ENCODE measurements around the gene SPACA5B.
"Not testable (repeated sequence)": the region's sequence is repeated elsewhere in the genome, so short reads cannot be mapped to it uniquely, and the experiment has no call there.

Gene SPACA5B

GRCh38 chrX:48130326-48130725 lies at the start of gene SPACA5B:
Gene SPACA5B, plus strand, starts transcription at chrX:48130626. Its CDS starts 62 bp downstream, at chrX:48130688.
- DNase-seq, result not testable (repeated sequence)

GRCh38 chrX:48083212-48083611 lies 47.2 kb upstream of the SPACA5B start:
- DNase-seq, result no peak

GRCh38 chrX:48083706-48084105 lies 46.7 kb upstream of the SPACA5B start:
- no peak for DNase-seq

GRCh38 chrX:48086082-48086481 lies 44.3 kb upstream of the SPACA5B start:
- DNase-seq, result no peak

- DNase-seq, result no peak
These were observed 40.3 kb upstream of the SPACA5B start for GRCh38 chrX:48090123-48090522.

GRCh38 chrX:48092558-48092957 lies 37.9 kb upstream of the SPACA5B start:
- not testable (repeated sequence) for DNase-seq

GRCh38 chrX:48101443-48101842 lies 29.0 kb upstream of the SPACA5B start:
- DNase-seq, result no peak

GRCh38 chrX:48102874-48103374 lies 27.5 kb upstream of the SPACA5B start:
- DNase-seq, result no peak

- DNase-seq, result no peak
These were observed 22.7 kb upstream of the SPACA5B start for GRCh38 chrX:48107717-48108116.

- not testable (repeated sequence) for DNase-seq
These were observed 5.1 kb upstream of the SPACA5B start for GRCh38 chrX:48125286-48125685.

- not testable (repeated sequence) for DNase-seq
These were observed 1.9 kb downstream of the SPACA5B start for GRCh38 chrX:48132308-48132844.

GRCh38 chrX:48139076-48139475 lies 8.7 kb downstream of the SPACA5B start:
- DNase-seq, result not testable (repeated sequence)

- DNase-seq, result not testable (repeated sequence)
These were observed 11.5 kb downstream of the SPACA5B start for GRCh38 chrX:48141810-48142508.

GRCh38 chrX:48142697-48143096 lies 12.3 kb downstream of the SPACA5B start:
- DNase-seq, result not testable (repeated sequence)

- DNase-seq, result no peak
These were observed 23.3 kb downstream of the SPACA5B start for GRCh38 chrX:48153769-48154168.

GRCh38 chrX:48154796-48155195 lies 24.4 kb downstream of the SPACA5B start:
- DNase-seq, result no peak

- DNase-seq, result no peak
These were observed 25.6 kb downstream of the SPACA5B start for GRCh38 chrX:48156014-48156413.

- no peak for DNase-seq
These were observed 34.8 kb downstream of the SPACA5B start for GRCh38 chrX:48165241-48165640.

- not testable (repeated sequence) for DNase-seq
These were observed 35.9 kb downstream of the SPACA5B start for GRCh38 chrX:48166322-48166721.

GRCh38 chrX:48179691-48180090 lies 49.3 kb downstream of the SPACA5B start:
- no peak for DNase-seq

- no peak for DNase-seq
These were observed 50.4 kb downstream of the SPACA5B start for GRCh38 chrX:48180811-48181210.

GRCh38 chrX:48181882-48182281 lies 51.5 kb downstream of the SPACA5B start:
- not testable (repeated sequence) for DNase-seq
